ENCODE measurements around the gene MORN5. TPM values are rescaled to one million over a fixed set of nuclear protein-coding genes. Genes with fewer than 3 reads are reported as not detected.

The MORN5 gene
- total and polyA plus RNA-seq, 9 of the 15 experiments (the other 6 are each of a cell fraction or from before 2014, with no cell fraction given): not detected

GRCh38 chr9:122218071-122218934 is 58.6 kb downstream of the MORN5 start (continued):
- TF ChIP-seq ARID1B (IDR thresholded peaks at IDR 0.05): no peak
- TF ChIP-seq SFPQ (IDR thresholded peaks at IDR 0.05; ENCODE audit: low read depth, low read length): no peak
- no peak for TF ChIP-seq CREB3 (tag; conservative IDR thresholded peaks at IDR 0.05; ENCODE audit: low read depth)
- no peak for TF ChIP-seq CBX8 (IDR thresholded peaks at IDR 0.05; ENCODE audit: borderline replicate concordance, extremely low read depth, low read depth, low read length, poor library complexity, severe bottlenecking)
- TF ChIP-seq PTTG1 (tag; IDR thresholded peaks at IDR 0.05; ENCODE audit: low read depth): no peak
- TF ChIP-seq ZBTB43 (CRISPR knock-in tag; IDR thresholded peaks at IDR 0.05): no peak

Measured in K562 (cell line).